Measurements from ENCODE around the gene TYMP. TPM values are rescaled to one million over a fixed set of nuclear protein-coding genes. Genes with fewer than 3 reads are reported as not detected.

The TYMP gene
- total RNA-seq, 2 donors from 2014 or later, result 90.4 to 95.7 TPM

- Histone ChIP-seq H3K27ac (no peak overlapping the region), H3K36me3 (no peaks in the 10 kb centered on the region), H3K4me1 (ENCODE audit: control insufficient read depth in 1 of 2, low read depth in 2 of 2) (no peaks in the 10 kb centered on the region), H3K4me3 (no peak overlapping the region), H3K9me3 (no peaks in the 10 kb centered on the region), H3K27me3 (replicated peaks; ENCODE audit: insufficient read depth) (no peaks in the 10 kb centered on the region)
- ATAC-seq (ENCODE audit: insufficient number of reproducible peaks, low FRiP score, low read depth) (no peak), DNase-seq (ENCODE audit: low spot score) (no peak)
- no peak for TF ChIP-seq CTCF (IDR thresholded peaks at IDR 0.05)
These were observed 40.2 kb downstream of the TYMP start for GRCh38 chr22:50489363-50490243.

GRCh38 chr22:50488886-50489285 lies 40.9 kb downstream of the TYMP start:
- H3K4me1 ChIP-seq (ENCODE audit: control insufficient read depth in 1 of 2, low read depth in 2 of 2), result no peaks in the 10 kb centered on the region
- no peaks in the 10 kb centered on the region for H3K9me3 ChIP-seq
- no peak overlapping the region for H3K4me3 ChIP-seq
- no peak for TF ChIP-seq CTCF (IDR thresholded peaks at IDR 0.05)
- H3K27me3 ChIP-seq (replicated peaks; ENCODE audit: insufficient read depth), result no peaks in the 10 kb centered on the region
- DNase-seq (ENCODE audit: low spot score), result no peak
- no peak overlapping the region for H3K27ac ChIP-seq
- no peak for ATAC-seq (ENCODE audit: insufficient number of reproducible peaks, low FRiP score, low read depth)
- H3K36me3 ChIP-seq, result no peaks in the 10 kb centered on the region

GRCh38 chr22:50488006-50488677 lies 41.7 kb downstream of the TYMP start:
- H3K27me3 ChIP-seq (replicated peaks; ENCODE audit: insufficient read depth), result no peaks in the 10 kb centered on the region
- no peaks in the 10 kb centered on the region for H3K9me3 ChIP-seq
- ATAC-seq (ENCODE audit: insufficient number of reproducible peaks, low FRiP score, low read depth) (no peak), DNase-seq (ENCODE audit: low spot score) (no peak)
- no peak for TF ChIP-seq CTCF (IDR thresholded peaks at IDR 0.05)
- H3K27ac ChIP-seq, result no peak overlapping the region
- no peaks in the 10 kb centered on the region for H3K36me3 ChIP-seq
- H3K4me3 ChIP-seq, result no peak overlapping the region
- H3K4me1 ChIP-seq (ENCODE audit: control insufficient read depth in 1 of 2, low read depth in 2 of 2), result no peaks in the 10 kb centered on the region

GRCh38 chr22:50487290-50488005 lies 42.4 kb downstream of the TYMP start:
- Histone ChIP-seq H3K9me3 (no peaks in the 10 kb centered on the region), H3K4me1 (ENCODE audit: control insufficient read depth in 1 of 2, low read depth in 2 of 2) (no peaks in the 10 kb centered on the region), H3K27ac (no peak overlapping the region), H3K4me3 (no peak overlapping the region), H3K36me3 (no peaks in the 10 kb centered on the region), H3K27me3 (replicated peaks; ENCODE audit: insufficient read depth) (no peaks in the 10 kb centered on the region)
- DNase-seq (ENCODE audit: low spot score) (no peak), ATAC-seq (ENCODE audit: insufficient number of reproducible peaks, low FRiP score, low read depth) (no peak)
- no peak for TF ChIP-seq CTCF (IDR thresholded peaks at IDR 0.05)

Measured in thoracic aorta (tissue), 2 donors.